ENCODE data around the gene TNFSF18.

The TNFSF18 gene

GRCh38 chr1:173038875-173039554 is 11.7 kb downstream of the TNFSF18 start:
- DNase-seq, result no peak

- no peak for DNase-seq
Measured at GRCh38 chr1:173024543-173024942, 26.2 kb downstream of the TNFSF18 start.

GRCh38 chr1:173023343-173023742 is 27.4 kb downstream of the TNFSF18 start:
- no peak for DNase-seq

- DNase-seq, result no peak
Measured at GRCh38 chr1:173020138-173020750, 30.5 kb downstream of the TNFSF18 start.

- DNase-seq, result no peak
Measured at GRCh38 chr1:173017792-173018191, 32.9 kb downstream of the TNFSF18 start.

- DNase-seq, result no peak
Measured at GRCh38 chr1:173016419-173016818, 34.3 kb downstream of the TNFSF18 start.

GRCh38 chr1:173015629-173016028 is 35.1 kb downstream of the TNFSF18 start:
- no peak for DNase-seq

- no peak for DNase-seq
Measured at GRCh38 chr1:173014160-173014559, 36.6 kb downstream of the TNFSF18 start.

- no peak for DNase-seq
Measured at GRCh38 chr1:173012126-173012525, 38.6 kb downstream of the TNFSF18 start.

GRCh38 chr1:173009597-173009996 is 41.1 kb downstream of the TNFSF18 start:
- DNase-seq, result no peak

GRCh38 chr1:173005196-173005864 is 45.4 kb downstream of the TNFSF18 start:
- no peak for DNase-seq

- no peak for DNase-seq
Measured at GRCh38 chr1:173002891-173003838, 47.6 kb downstream of the TNFSF18 start.

- DNase-seq, result no peak
Measured at GRCh38 chr1:172999349-172999748, 51.4 kb downstream of the TNFSF18 start.

- no peak for DNase-seq
Measured at GRCh38 chr1:172997941-172998361, 52.8 kb downstream of the TNFSF18 start.

- DNase-seq, result no peak
Measured at GRCh38 chr1:172993640-172994039, 57.1 kb downstream of the TNFSF18 start.

GRCh38 chr1:172991674-172992400 is 58.9 kb downstream of the TNFSF18 start:
- DNase-seq, result no peak

- DNase-seq, result no peak
Measured at GRCh38 chr1:172990598-172991215, 60.0 kb downstream of the TNFSF18 start.
